Thymus (tissue), 11 donors: ENCODE data around the gene RGS3. TPM values are rescaled to one million over a fixed set of nuclear protein-coding genes. Genes with fewer than 3 reads are reported as not detected.

ENCODE experiments used
- DNase-seq, 9 donors: peaks; one replicate each; pipeline ENCODE4 v3.0.0-alpha.2; 2013; ENCODE audit warnings: low spot score in 9 of 9, low read depth in 6 of 9, missing footprints in 1 of 9
- H3K27ac ChIP-seq, 2 donors: one replicate each; pipeline ENCODE4 v1.5.1; 2013; ENCODE audit warnings: control low read depth in 1 of 2, low read depth in 1 of 2, low read length in 1 of 2, mild to moderate bottlenecking in 1 of 2, moderate library complexity in 1 of 2
- H3K27me3 ChIP-seq, 2 donors: one replicate each; pipeline ENCODE4 v1.5.1; 2013; ENCODE audit warnings: low read length in 1 of 2; ENCODE audit not compliant: control insufficient read depth in 2 of 2, insufficient read depth in 1 of 2
- H3K36me3 ChIP-seq, 2 donors: one replicate each; pipeline ENCODE4 v1.5.1; 2013; ENCODE audit warnings: low read length in 1 of 2, mild to moderate bottlenecking in 1 of 2, moderate library complexity in 1 of 2; ENCODE audit not compliant: control insufficient read depth in 2 of 2, insufficient read depth in 2 of 2
- H3K4me1 ChIP-seq, 2 donors: one replicate each; pipeline ENCODE4 v1.5.1; 2013; ENCODE audit warnings: low read length in 2 of 2; ENCODE audit not compliant: control insufficient read depth in 2 of 2, insufficient read depth in 2 of 2
- H3K4me3 ChIP-seq, 2 donors: one replicate each; pipeline ENCODE4 v1.5.1; 2013; ENCODE audit warnings: low read length in 2 of 2, control low read depth in 1 of 2, mild to moderate bottlenecking in 1 of 2
- H3K9me3 ChIP-seq, 2 donors: one replicate each; pipeline ENCODE4 v1.5.1; 2013; ENCODE audit warnings: low read length in 1 of 2, mild to moderate bottlenecking in 1 of 2; ENCODE audit not compliant: control insufficient read depth in 2 of 2, insufficient read depth in 1 of 2
- WGBS: extraction: QIAGEN DNeasy Blood & Tissue Kit; methylation state at CpG from one replicate; pipeline ENCODE4 v1.1.7; 2013; 5-methylcytosine and 5-hydroxymethylcytosine counted together
- polyA plus RNA-seq: library from polyadenylated mRNA; stranded (reverse); fragments of 200-250 nt; gene quantifications from one replicate; pipeline ENCODE4 v1.2.3, GENCODE V29; 2013
- total RNA-seq: library from RNA; stranded (reverse); fragments of 120-200 nt; gene quantifications from one replicate; pipeline ENCODE4 v1.2.4, GENCODE V29; 2013
- donor health status: healthy.

The RGS3 gene
- total and polyA plus RNA-seq, 2 donors = 16.5 to 21.4 TPM

DNA sequence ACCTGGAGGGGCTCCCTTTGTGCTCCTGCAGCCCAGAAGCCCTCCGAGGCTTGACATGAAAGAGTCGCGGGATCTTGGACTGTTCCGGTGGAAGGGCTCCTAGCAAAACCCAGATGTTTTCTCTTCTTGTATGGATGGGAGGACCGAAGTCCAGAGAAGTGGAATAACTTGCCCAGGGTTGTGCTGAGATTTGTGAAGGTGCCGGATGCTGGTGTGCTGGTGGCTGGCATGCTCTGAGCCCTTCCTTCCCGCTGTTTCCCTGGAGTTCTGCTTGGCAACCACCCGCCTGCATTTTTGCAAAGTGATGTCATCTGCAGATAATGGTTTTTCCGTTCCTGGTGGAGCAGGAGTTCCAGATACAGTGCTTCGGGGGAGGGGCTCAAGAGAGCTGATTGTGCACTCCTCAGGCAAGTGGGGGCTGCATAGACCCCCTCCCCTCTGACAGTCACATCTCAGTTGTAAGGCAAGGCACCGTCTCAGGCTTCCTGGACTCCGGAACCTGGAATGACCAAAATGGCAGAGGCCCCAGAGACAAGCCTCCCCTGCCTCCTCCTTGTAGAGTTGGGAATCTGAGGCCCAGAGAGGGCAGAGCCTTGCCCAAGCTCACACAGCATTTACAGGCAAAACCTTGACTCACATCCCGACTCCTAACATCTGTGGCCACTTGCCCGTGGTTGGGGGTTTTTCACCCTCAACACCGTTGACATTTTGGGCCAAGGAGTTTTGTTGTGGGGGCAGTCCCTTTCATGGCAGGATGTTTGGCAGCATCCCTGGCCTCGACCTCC is 157.0 kb downstream of the RGS3 start:
- peak overlapping the region in 1 of 2 donors; percentile 69 for H3K27ac ChIP-seq
- H3K4me3 ChIP-seq = no peak overlapping the region
- no peak for DNase-seq
- H3K9me3 ChIP-seq = no peaks in the 10 kb centered on the region
- H3K27me3 ChIP-seq = peaks cover 0 to 28% of the 10 kb centered on the region in 2 donors
- 84% methylated on average over 16 of the region's 16 CpGs for WGBS
- peaks cover 0 to 10% of the 10 kb centered on the region in 2 donors for H3K4me1 ChIP-seq
- H3K36me3 ChIP-seq = no peaks in the 10 kb centered on the region

DNA sequence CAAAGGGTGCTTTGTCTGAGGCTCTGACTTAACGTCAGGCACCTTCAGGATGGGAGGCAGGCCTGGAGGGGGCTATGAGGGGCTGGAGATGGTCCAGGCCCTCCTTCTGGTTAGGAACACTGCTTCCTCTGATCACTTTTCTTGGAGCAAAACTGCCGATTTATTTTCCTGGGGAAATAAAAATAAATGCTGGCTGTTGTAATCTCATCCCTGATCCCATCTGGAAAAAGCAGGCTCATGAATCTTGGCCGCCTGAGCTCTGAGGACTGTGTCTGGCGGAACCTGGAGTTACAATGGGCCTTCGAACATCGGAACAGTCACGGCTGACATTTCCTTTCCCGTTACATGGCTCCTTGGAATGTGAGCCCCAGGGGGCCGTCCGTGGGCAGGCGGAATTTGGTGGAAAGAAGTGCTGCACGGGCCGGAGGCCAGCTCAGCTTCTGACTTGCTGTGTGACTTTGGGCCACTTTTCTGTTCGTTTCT is 157.8 kb downstream of the RGS3 start:
- H3K4me3 ChIP-seq = no peak overlapping the region
- no peaks in the 10 kb centered on the region for H3K9me3 ChIP-seq
- WGBS = 84% methylated on average over 14 of the region's 14 CpGs
- peaks cover 0 to 10% of the 10 kb centered on the region in 2 donors for H3K4me1 ChIP-seq
- H3K27ac ChIP-seq = peak overlapping the region in 1 of 2 donors; percentile 69
- no peaks in the 10 kb centered on the region for H3K36me3 ChIP-seq
- peaks cover 0 to 28% of the 10 kb centered on the region in 2 donors for H3K27me3 ChIP-seq
- DNase-seq = no peak

DNA sequence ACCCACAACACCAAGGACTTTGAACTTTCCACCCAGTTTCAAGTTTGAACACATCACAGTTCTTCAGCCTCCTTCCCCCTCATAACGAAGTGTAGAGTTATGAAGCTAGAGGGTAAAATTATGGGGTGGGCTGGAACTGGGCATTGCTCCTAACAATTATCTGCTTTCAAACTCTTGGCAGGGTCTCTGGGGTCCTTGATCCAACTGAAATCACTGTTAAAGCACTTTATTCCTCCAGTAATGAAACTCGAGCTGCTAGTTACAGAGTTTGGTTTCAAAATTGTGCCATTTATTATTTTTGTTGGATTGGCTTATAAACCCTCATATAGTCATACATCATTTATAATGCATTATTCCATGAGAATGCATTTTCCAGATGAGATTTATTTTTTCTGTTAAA is 158.5 kb downstream of the RGS3 start:
- Histone ChIP-seq H3K9me3 (no peaks in the 10 kb centered on the region), H3K27me3 (peaks cover 0 to 28% of the 10 kb centered on the region in 2 donors), H3K4me3 (no peak overlapping the region), H3K4me1 (peaks cover 0 to 10% of the 10 kb centered on the region in 2 donors), H3K27ac (no peak overlapping the region), H3K36me3 (no peaks in the 10 kb centered on the region)
- no peak for DNase-seq
- 94% methylated on average over 2 of the region's 2 CpGs for WGBS

DNA sequence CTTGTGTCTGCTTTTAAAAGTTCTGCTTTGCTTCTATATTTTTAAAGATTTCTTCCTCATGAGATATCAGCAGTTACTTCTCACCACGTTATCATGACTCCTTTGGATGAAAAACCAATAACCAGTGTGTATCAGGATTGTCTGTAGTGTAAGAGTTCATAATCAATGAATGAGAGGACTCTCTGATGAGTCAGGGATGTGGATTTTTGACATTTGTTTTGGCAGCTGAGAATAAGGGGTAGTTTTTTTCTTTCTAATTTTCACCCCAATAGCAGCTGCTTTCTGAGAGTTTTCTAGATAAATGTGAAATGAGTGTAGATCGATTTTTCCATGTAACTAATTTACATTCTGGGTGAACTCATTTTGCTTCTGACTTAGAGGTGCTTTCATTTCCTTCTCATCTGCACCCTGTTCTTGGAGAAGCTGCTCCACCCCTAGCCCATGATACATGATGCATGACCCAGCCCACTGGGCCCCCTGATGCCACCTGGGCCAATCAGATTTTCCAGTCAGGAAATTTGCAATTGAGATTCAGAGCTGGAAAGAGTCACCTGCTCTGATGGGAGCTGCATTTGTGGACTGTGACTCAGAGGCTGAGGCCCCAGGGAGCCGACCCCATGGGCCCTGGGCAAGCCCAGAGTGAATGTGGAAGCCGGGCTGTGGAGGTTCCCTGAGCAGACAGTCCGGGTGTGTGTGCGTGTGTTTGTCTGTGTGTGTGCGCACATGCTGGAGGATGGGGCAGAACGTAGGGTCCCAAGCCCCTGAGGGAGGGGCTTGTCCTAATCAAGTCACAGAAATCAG is 159.3 kb downstream of the RGS3 start:
- no peak for DNase-seq
- no peak overlapping the region for H3K4me3 ChIP-seq
- no peaks in the 10 kb centered on the region for H3K36me3 ChIP-seq
- H3K4me1 ChIP-seq = peaks cover 0 to 7% of the 10 kb centered on the region in 2 donors
- no peak overlapping the region for H3K27ac ChIP-seq
- H3K9me3 ChIP-seq = no peaks in the 10 kb centered on the region
- WGBS = 91% methylated on average over 8 of the region's 8 CpGs
- peaks cover 0 to 28% of the 10 kb centered on the region in 2 donors for H3K27me3 ChIP-seq

DNA sequence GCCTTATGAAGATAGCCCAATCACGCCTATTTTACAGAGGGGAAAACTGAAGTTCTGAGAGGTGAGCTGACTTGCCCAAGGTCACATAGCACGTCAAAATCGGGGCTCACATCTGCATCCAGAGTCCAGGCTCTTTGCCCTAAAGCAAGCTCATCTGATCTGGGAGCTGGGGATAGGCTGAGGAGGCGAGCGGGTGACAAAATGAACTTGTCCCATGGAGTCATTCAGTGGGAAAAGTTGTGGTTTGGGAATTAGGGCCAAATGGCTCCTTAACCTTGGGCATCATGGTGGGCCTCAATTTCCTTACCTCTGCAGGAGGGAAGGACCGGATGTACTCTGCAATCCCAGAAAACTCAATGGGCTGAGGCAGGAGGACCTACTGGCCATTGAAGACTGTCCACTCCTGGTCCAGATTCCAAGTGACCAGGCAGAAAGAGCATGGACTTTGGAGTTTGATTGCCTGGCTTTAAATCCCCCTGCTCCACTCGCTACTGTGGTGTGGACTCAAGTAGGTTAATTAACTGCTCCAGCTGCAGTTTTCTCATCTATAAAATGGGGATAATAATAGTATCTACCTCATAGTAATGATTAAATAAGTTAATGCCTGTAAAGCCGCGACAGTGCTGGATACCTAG is 160.4 kb downstream of the RGS3 start:
- Histone ChIP-seq H3K27ac (no peak overlapping the region), H3K9me3 (no peaks in the 10 kb centered on the region), H3K4me1 (peaks cover 0 to 7% of the 10 kb centered on the region in 2 donors), H3K36me3 (no peaks in the 10 kb centered on the region), H3K4me3 (no peak overlapping the region), H3K27me3 (peaks cover 0 to 28% of the 10 kb centered on the region in 2 donors)
- no peak for DNase-seq
- 97% methylated on average over 9 of the region's 9 CpGs for WGBS

DNA sequence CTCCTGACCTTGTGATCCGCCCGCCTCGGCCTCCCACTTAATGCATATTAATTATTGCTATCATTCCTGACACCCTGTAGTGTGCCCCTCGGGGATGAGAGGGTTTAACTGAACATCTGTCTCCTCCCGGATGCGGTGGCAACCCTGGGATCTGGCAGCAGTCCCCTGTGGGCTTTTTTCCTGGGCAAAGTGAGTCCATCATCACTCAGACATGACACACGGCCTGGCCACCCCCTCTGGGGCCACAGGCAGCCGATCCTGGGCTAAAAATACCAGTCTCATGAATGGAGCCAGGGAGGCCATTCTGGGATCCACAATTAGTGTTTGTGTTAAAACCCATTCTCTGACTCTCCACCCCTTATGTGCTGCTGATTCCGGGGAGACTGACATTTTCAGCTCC is 161.2 kb downstream of the RGS3 start:
- Histone ChIP-seq H3K36me3 (no peaks in the 10 kb centered on the region), H3K4me1 (peaks cover 0 to 7% of the 10 kb centered on the region in 2 donors), H3K27ac (no peak overlapping the region), H3K27me3 (peaks cover 0 to 21% of the 10 kb centered on the region in 2 donors), H3K4me3 (no peak overlapping the region), H3K9me3 (no peaks in the 10 kb centered on the region)
- no peak for DNase-seq
- WGBS = 80% methylated on average over 9 of the region's 9 CpGs

DNA sequence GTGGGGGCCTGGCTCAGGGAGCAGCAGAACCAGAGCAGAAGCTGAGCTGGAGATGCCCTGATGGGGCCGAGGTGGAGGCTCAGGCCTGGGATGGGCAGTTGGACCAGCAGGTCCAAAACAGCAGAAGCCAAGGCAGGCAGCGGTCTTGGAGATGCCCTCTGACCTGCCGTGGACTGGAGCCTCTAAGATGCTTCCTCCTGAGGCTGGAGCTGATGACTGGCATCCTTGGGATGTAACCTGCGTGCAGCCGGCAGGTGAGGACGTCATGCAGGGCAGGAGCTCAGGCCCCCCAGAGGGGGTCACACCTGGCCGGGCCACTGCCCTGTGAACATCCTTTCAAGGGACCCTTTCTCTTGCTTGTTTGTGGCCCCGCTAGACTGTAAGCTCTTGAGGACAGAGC is 162.0 kb downstream of the RGS3 start:
- Histone ChIP-seq H3K9me3 (no peaks in the 10 kb centered on the region), H3K4me1 (peaks cover 0 to 4% of the 10 kb centered on the region in 2 donors), H3K27me3 (peaks cover 0 to 13% of the 10 kb centered on the region in 2 donors), H3K36me3 (no peaks in the 10 kb centered on the region), H3K4me3 (no peak overlapping the region), H3K27ac (no peak overlapping the region)
- DNase-seq = no peak
- 97% methylated on average over 8 of the region's 8 CpGs for whole genome bisulfite sequencing

DNA sequence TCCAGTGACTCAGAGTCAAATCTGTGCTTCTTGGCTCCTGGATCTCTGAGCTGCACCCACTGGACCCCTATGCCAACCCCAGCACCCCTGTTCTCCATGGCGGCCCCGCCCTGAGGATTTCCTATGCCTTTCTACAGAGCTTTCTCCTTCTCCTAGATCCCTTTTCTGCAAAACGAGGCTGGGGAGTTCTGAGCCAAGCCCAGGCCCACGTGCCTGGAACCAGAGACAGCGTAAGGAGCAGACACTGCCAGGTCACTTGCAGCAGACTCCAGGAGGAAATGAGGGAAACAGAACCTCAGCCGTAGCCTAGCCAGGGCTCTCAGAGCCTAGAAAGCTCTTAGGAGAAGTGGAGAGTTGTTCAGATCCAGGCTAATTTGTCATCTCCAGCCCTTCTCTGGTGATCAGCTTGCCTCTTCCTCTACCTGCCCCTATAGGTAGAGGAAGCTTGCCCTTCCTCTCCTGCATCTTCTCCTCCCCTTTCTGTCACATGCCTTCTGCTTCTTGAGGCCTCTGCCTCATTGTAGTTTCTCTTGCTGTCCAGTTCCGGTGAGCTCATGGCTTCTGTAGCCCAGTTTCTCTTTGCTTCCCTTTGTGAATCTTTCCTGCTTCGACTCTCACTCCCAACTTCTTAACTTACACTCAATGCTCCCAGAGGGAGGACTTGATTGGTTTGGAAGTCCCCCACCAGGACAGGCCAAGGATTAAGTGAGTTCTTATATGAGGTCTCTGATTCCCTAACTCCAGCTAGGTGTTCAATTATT is 163.4 kb downstream of the RGS3 start:
- DNase-seq = no peak

More for the DNA sequence above, 163.4 kb downstream of the RGS3 start:
- H3K27me3 ChIP-seq = peaks cover 0 to 2% of the 10 kb centered on the region in 2 donors
- H3K4me3 ChIP-seq = no peak overlapping the region
- H3K9me3 ChIP-seq = no peaks in the 10 kb centered on the region
- WGBS = 90% methylated on average over 8 of the region's 8 CpGs
- no peaks in the 10 kb centered on the region for H3K4me1 ChIP-seq
- H3K27ac ChIP-seq = no peak overlapping the region
- no peaks in the 10 kb centered on the region for H3K36me3 ChIP-seq
